Measurements from ENCODE around the gene BTBD19. TPM values are rescaled to one million over a fixed set of nuclear protein-coding genes. Genes with fewer than 3 reads are reported as not detected.

The BTBD19 gene
- total and polyA plus RNA-seq, 9 of the 15 experiments (the other 6 are each of a cell fraction or from before 2014, with no cell fraction given): 0.22 to 2.0 (median 0.95) TPM

DNA sequence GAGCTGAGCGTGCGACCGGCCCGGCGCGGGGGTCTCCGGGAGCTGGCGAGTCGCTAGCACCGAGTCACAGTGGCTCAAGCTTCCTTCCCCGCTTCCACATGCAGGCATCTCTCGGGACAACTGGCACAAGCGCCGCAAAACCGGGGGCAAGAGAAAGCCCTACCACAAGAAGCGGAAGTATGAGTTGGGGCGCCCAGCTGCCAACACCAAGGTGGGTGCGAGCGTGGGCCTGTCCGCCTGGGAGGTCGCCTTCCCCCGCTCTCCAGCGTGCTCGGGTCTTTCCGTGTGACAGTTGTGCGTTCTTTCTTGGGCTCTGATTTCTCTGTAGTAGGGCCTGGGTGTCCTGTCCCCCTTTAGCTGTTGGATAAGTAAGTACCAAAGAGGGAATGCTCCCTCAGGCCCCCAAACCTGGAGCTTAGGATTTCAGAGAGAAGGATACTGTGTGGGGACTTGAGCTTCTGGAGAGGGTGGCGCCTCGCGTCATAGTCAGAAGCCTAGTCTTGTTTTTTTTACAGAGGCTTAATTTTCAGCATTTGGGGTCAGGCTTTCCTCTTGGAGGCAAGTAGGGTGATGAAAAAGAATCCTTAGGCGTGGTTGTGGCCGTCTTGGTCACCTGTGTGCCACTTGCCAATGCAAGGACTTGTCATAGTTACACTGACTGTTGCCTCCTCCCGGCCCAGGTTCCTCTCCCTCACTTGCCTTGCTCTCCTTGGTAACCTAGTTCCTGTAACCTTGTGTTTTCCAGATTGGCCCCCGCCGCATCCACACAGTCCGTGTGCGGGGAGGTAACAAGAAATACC is 32.2 kb upstream of the BTBD19 start (continued):
- TF ChIP-seq, protein P1, sequence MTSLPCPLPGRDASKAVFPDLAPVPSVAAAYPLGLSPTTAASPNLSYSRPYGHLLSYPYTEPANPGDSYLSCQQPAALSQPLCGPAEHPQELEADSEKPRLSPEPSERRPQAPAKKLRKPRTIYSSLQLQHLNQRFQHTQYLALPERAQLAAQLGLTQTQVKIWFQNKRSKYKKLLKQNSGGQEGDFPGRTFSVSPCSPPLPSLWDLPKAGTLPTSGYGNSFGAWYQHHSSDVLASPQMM (CRISPR knock-in tag; IDR thresholded peaks at IDR 0.05): no peak
- TF ChIP-seq HMG20B (CRISPR knock-in tag; IDR thresholded peaks at IDR 0.05) (no peak), BCOR (IDR thresholded peaks at IDR 0.05) (no peak), TAF7 (tag; IDR thresholded peaks at IDR 0.05) (no peak), FOXM1 (IDR thresholded peaks at IDR 0.05; ENCODE audit: low read depth) (no peak), FOXM1 (CRISPR knock-in tag; IDR thresholded peaks at IDR 0.05; ENCODE audit: low read depth) (peak; percentile 0), HDAC2 (IDR thresholded peaks at IDR 0.05) (no peak), GATA2 (CRISPR knock-in tag; IDR thresholded peaks at IDR 0.05) (0 out of 2 replicates have a peak, but pooled peaks have one; percentile 35)
- TF ChIP-seq, protein P2, sequence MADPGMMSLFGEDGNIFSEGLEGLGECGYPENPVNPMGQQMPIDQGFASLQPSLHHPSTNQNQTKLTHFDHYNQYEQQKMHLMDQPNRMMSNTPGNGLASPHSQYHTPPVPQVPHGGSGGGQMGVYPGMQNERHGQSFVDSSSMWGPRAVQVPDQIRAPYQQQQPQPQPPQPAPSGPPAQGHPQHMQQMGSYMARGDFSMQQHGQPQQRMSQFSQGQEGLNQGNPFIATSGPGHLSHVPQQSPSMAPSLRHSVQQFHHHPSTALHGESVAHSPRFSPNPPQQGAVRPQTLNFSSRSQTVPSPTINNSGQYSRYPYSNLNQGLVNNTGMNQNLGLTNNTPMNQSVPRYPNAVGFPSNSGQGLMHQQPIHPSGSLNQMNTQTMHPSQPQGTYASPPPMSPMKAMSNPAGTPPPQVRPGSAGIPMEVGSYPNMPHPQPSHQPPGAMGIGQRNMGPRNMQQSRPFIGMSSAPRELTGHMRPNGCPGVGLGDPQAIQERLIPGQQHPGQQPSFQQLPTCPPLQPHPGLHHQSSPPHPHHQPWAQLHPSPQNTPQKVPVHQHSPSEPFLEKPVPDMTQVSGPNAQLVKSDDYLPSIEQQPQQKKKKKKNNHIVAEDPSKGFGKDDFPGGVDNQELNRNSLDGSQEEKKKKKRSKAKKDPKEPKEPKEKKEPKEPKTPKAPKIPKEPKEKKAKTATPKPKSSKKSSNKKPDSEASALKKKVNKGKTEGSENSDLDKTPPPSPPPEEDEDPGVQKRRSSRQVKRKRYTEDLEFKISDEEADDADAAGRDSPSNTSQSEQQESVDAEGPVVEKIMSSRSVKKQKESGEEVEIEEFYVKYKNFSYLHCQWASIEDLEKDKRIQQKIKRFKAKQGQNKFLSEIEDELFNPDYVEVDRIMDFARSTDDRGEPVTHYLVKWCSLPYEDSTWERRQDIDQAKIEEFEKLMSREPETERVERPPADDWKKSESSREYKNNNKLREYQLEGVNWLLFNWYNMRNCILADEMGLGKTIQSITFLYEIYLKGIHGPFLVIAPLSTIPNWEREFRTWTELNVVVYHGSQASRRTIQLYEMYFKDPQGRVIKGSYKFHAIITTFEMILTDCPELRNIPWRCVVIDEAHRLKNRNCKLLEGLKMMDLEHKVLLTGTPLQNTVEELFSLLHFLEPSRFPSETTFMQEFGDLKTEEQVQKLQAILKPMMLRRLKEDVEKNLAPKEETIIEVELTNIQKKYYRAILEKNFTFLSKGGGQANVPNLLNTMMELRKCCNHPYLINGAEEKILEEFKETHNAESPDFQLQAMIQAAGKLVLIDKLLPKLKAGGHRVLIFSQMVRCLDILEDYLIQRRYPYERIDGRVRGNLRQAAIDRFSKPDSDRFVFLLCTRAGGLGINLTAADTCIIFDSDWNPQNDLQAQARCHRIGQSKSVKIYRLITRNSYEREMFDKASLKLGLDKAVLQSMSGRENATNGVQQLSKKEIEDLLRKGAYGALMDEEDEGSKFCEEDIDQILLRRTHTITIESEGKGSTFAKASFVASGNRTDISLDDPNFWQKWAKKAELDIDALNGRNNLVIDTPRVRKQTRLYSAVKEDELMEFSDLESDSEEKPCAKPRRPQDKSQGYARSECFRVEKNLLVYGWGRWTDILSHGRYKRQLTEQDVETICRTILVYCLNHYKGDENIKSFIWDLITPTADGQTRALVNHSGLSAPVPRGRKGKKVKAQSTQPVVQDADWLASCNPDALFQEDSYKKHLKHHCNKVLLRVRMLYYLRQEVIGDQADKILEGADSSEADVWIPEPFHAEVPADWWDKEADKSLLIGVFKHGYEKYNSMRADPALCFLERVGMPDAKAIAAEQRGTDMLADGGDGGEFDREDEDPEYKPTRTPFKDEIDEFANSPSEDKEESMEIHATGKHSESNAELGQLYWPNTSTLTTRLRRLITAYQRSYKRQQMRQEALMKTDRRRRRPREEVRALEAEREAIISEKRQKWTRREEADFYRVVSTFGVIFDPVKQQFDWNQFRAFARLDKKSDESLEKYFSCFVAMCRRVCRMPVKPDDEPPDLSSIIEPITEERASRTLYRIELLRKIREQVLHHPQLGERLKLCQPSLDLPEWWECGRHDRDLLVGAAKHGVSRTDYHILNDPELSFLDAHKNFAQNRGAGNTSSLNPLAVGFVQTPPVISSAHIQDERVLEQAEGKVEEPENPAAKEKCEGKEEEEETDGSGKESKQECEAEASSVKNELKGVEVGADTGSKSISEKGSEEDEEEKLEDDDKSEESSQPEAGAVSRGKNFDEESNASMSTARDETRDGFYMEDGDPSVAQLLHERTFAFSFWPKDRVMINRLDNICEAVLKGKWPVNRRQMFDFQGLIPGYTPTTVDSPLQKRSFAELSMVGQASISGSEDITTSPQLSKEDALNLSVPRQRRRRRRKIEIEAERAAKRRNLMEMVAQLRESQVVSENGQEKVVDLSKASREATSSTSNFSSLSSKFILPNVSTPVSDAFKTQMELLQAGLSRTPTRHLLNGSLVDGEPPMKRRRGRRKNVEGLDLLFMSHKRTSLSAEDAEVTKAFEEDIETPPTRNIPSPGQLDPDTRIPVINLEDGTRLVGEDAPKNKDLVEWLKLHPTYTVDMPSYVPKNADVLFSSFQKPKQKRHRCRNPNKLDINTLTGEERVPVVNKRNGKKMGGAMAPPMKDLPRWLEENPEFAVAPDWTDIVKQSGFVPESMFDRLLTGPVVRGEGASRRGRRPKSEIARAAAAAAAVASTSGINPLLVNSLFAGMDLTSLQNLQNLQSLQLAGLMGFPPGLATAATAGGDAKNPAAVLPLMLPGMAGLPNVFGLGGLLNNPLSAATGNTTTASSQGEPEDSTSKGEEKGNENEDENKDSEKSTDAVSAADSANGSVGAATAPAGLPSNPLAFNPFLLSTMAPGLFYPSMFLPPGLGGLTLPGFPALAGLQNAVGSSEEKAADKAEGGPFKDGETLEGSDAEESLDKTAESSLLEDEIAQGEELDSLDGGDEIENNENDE (IDR thresholded peaks at IDR 0.05; ENCODE audit: low read depth, low read length): no peak
- TF ChIP-seq, protein P3, sequence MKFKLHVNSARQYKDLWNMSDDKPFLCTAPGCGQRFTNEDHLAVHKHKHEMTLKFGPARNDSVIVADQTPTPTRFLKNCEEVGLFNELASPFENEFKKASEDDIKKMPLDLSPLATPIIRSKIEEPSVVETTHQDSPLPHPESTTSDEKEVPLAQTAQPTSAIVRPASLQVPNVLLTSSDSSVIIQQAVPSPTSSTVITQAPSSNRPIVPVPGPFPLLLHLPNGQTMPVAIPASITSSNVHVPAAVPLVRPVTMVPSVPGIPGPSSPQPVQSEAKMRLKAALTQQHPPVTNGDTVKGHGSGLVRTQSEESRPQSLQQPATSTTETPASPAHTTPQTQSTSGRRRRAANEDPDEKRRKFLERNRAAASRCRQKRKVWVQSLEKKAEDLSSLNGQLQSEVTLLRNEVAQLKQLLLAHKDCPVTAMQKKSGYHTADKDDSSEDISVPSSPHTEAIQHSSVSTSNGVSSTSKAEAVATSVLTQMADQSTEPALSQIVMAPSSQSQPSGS (CRISPR knock-in tag; IDR thresholded peaks at IDR 0.05): no peak
- TF ChIP-seq, protein P4, sequence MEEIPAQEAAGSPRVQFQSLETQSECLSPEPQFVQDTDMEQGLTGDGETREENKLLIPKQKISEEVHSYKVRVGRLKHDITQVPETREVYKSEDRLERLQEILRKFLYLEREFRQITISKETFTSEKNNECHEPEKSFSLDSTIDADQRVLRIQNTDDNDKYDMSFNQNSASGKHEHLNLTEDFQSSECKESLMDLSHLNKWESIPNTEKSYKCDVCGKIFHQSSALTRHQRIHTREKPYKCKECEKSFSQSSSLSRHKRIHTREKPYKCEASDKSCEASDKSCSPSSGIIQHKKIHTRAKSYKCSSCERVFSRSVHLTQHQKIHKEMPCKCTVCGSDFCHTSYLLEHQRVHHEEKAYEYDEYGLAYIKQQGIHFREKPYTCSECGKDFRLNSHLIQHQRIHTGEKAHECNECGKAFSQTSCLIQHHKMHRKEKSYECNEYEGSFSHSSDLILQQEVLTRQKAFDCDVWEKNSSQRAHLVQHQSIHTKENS (CRISPR knock-in tag; IDR thresholded peaks at IDR 0.05): no peak

All from K562 (cell line).